Keratinocyte (primary cell): ENCODE data around the gene JDP2. TPM values are rescaled to one million over a fixed set of nuclear protein-coding genes. Genes with fewer than 3 reads are reported as not detected.

Experiments
- DNase-seq: peaks from one replicate; pipeline ENCODE4 v3.0.0-alpha.2; 2011; ENCODE audit warnings: low read depth, missing footprints, low spot score
- FAIRE-seq: peaks from 2 replicates; lab custom pipeline; 2011; peaks lifted over from hg19 to GRCh38; lab: Jason Lieb, UNC
- H2AFZ ChIP-seq: 2 replicates; pipeline ENCODE4 v1.6.0; 2012; ENCODE audit warnings: low read length, control low read depth, inconsistent platforms; ENCODE audit not compliant: control insufficient read depth
- H3K27ac ChIP-seq: 2 replicates; pipeline ENCODE4 v1.5.1; 2011; ENCODE audit warnings: low read length; ENCODE audit not compliant: control insufficient read depth, insufficient read depth
- H3K27me3 ChIP-seq: 3 replicates; pipeline ENCODE4 v1.6.0; 2011; ENCODE audit warnings: low read length; ENCODE audit not compliant: control insufficient read depth, insufficient read depth; ENCODE audit errors: extremely low read depth
- H3K36me3 ChIP-seq, 2 experiments: 2 replicates in 1 of 2; 3 replicates in 1 of 2; pipeline ENCODE4 v1.5.1; 2011; ENCODE audit warnings: low read length in 2 of 2, mild to moderate bottlenecking in 1 of 2; ENCODE audit not compliant: control insufficient read depth in 2 of 2, insufficient read depth in 2 of 2; ENCODE audit errors: extremely low read depth in 1 of 2
- H3K4me1 ChIP-seq: 3 replicates; pipeline ENCODE4 v1.5.1; 2011; ENCODE audit warnings: low read length; ENCODE audit not compliant: control insufficient read depth, insufficient read depth; ENCODE audit errors: extremely low read depth
- H3K4me2 ChIP-seq: 3 replicates; pipeline ENCODE4 v1.6.0; 2011; ENCODE audit warnings: low read depth, low read length; ENCODE audit not compliant: control insufficient read depth, insufficient read depth; ENCODE audit errors: extremely low read depth
- H3K4me3 ChIP-seq, 3 experiments: fragments of 200-600 bp in 1 of 3; sonication (generic) in 1 of 3; 2 replicates in 2 of 3; 3 replicates in 1 of 3; pipeline ENCODE4 v1.5.1; 2011 to 2016; ENCODE audit warnings: low read length in 3 of 3, mild to moderate bottlenecking in 3 of 3, control low read depth in 2 of 3, inconsistent platforms in 1 of 3, low read depth in 1 of 3, mixed read lengths in 1 of 3, mixed run types in 1 of 3, moderate library complexity in 1 of 3; ENCODE audit not compliant: control insufficient read depth in 2 of 3, insufficient read depth in 2 of 3; ENCODE audit errors: extremely low read depth in 1 of 3
- H3K79me2 ChIP-seq: 2 replicates; pipeline ENCODE4 v1.6.0; 2012; ENCODE audit warnings: low read length; ENCODE audit not compliant: control insufficient read depth, insufficient read depth
- H3K9ac ChIP-seq: 3 replicates; pipeline ENCODE4 v1.6.0; 2011; ENCODE audit warnings: low read length; ENCODE audit not compliant: control insufficient read depth, insufficient read depth; ENCODE audit errors: extremely low read depth
- H3K9me1 ChIP-seq: 3 replicates; pipeline ENCODE4 v1.6.0; 2011; ENCODE audit warnings: low read length; ENCODE audit not compliant: control insufficient read depth, insufficient read depth; ENCODE audit errors: extremely low read depth
- H3K9me3 ChIP-seq: 2 replicates; pipeline ENCODE4 v1.5.1; 2012; ENCODE audit warnings: low read depth, low read length; ENCODE audit not compliant: control insufficient read depth
- H4K20me1 ChIP-seq: 3 replicates; pipeline ENCODE4 v1.6.0; 2011; ENCODE audit warnings: low read length; ENCODE audit not compliant: control insufficient read depth, insufficient read depth; ENCODE audit errors: extremely low read depth
- EZH2 ChIP-seq: IDR thresholded peaks from one replicate; pipeline ENCODE4 v1.6.1; 2012; ENCODE audit warnings: inconsistent platforms, mild to moderate bottlenecking, low read length, moderate library complexity
- dilution Hi-C: fragments of 300-500 bp; cut with MboI; formaldehyde crosslinking; loops from one replicate; pipeline ENCODE4 v1.7.0; 2020; ENCODE audit warnings: low sequenced_read_pairs; ENCODE audit not compliant: extremely low pct_ligation_motif_present
- polyA plus RNA-seq, 5 experiments: library from polyadenylated mRNA; depleted of rRNA in 3 of 5; stranded (reverse) in 3 of 5; stranded (forward) in 1 of 5; unstranded in 1 of 5; fragments of >200 nt; gene quantifications; 1 replicate in 1 of 5; 2 replicates in 3 of 5; 3 replicates in 1 of 5; pipeline versions ENCODE4 v1.2.1 to v1.2.3, GENCODE V29; 2011 to 2012; ENCODE audit warnings: missing spikeins in 2 of 5, low read depth in 1 of 5, low replicate concordance in 1 of 5
- TF ChIP-seq, protein P1 (sequence below), 3 experiments: IDR thresholded peaks in 1 of 3; conservative IDR thresholded peaks in 1 of 3; optimal IDR thresholded peaks in 1 of 3; 2 replicates in 2 of 3; 3 replicates in 1 of 3; pipeline versions ENCODE3 to v1.5.1; 2011; ENCODE audit warnings: low read length in 3 of 3, mild to moderate bottlenecking in 3 of 3, moderate library complexity in 2 of 3, control low read depth in 1 of 3, inconsistent platforms in 1 of 3; ENCODE audit not compliant: insufficient read depth in 2 of 3; ENCODE audit errors: extremely low read depth in 1 of 3

The JDP2 gene
- polyA plus RNA-seq, 1 donor (not counting 4 experiments of a cell fraction or from before 2014, with no cell fraction given), result 13.5 TPM

DNA sequence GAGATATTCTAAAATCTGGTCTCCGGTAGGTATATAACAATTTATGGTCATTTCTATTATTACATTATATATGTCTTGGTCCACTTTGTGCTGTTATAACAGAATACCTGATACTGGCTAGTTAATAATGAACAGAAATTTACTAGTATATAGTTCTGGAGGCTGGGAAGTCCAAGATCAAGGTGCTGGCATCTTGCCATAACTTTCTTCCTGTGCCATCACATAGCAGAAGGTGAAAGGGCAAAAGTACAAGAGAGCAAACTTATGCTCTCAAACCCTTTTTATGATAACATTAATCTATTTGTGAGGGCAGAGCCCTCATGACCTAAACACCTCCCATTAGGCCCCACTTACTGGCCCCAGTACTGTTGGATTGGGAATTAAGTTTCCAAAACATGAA lies 76.6 kb downstream of the JDP2 start:
- Histone ChIP-seq H3K27me3 (no peaks in the 10 kb centered on the region), H2AFZ (no peak overlapping the region), H3K36me3 (no peaks in the 10 kb centered on the region), H3K79me2 (no peaks in the 10 kb centered on the region), H3K27ac (no peak overlapping the region), H3K4me1 (no peaks in the 10 kb centered on the region), H4K20me1 (no peaks in the 10 kb centered on the region), H3K4me3 (no peak overlapping the region), H3K9ac (no peak overlapping the region), H3K9me3 (no peaks in the 10 kb centered on the region), H3K9me1 (no peaks in the 10 kb centered on the region), H3K4me2 (no peak overlapping the region)
- DNase-seq (no peak), FAIRE-seq (no peak)
- TF ChIP-seq, protein P1, sequence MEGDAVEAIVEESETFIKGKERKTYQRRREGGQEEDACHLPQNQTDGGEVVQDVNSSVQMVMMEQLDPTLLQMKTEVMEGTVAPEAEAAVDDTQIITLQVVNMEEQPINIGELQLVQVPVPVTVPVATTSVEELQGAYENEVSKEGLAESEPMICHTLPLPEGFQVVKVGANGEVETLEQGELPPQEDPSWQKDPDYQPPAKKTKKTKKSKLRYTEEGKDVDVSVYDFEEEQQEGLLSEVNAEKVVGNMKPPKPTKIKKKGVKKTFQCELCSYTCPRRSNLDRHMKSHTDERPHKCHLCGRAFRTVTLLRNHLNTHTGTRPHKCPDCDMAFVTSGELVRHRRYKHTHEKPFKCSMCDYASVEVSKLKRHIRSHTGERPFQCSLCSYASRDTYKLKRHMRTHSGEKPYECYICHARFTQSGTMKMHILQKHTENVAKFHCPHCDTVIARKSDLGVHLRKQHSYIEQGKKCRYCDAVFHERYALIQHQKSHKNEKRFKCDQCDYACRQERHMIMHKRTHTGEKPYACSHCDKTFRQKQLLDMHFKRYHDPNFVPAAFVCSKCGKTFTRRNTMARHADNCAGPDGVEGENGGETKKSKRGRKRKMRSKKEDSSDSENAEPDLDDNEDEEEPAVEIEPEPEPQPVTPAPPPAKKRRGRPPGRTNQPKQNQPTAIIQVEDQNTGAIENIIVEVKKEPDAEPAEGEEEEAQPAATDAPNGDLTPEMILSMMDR (optimal IDR thresholded peaks at IDR 0.05 in 1 of 3, IDR thresholded peaks at IDR 0.05 in 1 of 3, conservative IDR thresholded peaks at IDR 0.05 in 1 of 3; ENCODE audit: extremely low read depth in 1 of 3, insufficient read depth in 2 of 3, low read length in 3 of 3), result no peak
- TF ChIP-seq EZH2, result no peak
- dilution Hi-C loops, result no loop called here

DNA sequence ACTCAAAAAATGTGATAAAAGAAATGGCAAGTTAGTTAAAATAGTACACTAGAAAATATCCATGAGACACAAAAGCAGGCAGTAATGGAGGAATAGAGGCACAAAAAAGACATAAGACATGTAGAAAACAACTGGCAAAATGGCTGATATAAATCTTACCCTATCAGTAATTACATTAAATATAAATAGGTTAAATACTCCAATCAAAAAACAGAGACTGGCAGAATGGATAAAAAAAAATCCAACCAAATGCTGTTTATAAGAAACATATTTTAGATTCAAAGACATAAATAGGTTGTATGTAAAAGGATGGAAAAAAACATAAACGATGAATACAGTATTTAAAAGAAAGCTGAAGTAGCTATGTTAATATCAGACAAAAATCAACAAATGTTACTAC lies 79.1 kb downstream of the JDP2 start:
- H3K4me2 ChIP-seq, result no peak overlapping the region
- no peak overlapping the region for H2AFZ ChIP-seq
- dilution Hi-C loops, result no loop called here
- H3K4me1 ChIP-seq, result no peaks in the 10 kb centered on the region
- peaks cover 3% of the 10 kb centered on the region for H3K9me3 ChIP-seq
- no peaks in the 10 kb centered on the region for H3K9me1 ChIP-seq
- no peaks in the 10 kb centered on the region for H3K79me2 ChIP-seq
- H3K36me3 ChIP-seq, result no peaks in the 10 kb centered on the region
- no peaks in the 10 kb centered on the region for H3K27me3 ChIP-seq
- TF ChIP-seq, protein P1 (optimal IDR thresholded peaks at IDR 0.05 in 1 of 3, IDR thresholded peaks at IDR 0.05 in 1 of 3, conservative IDR thresholded peaks at IDR 0.05 in 1 of 3; ENCODE audit: extremely low read depth in 1 of 3, insufficient read depth in 2 of 3, low read length in 3 of 3), result no peak
- TF ChIP-seq EZH2, result no peak
- no peak overlapping the region for H3K9ac ChIP-seq
- DNase-seq (no peak), FAIRE-seq (no peak)
- H4K20me1 ChIP-seq, result no peaks in the 10 kb centered on the region
- no peak overlapping the region for H3K27ac ChIP-seq
- no peak overlapping the region for H3K4me3 ChIP-seq
